Esophagus muscularis mucosa (tissue), 3 donors: ENCODE measurements around the gene PLEKHS1.

Experiments used
- POLR2AphosphoS5 ChIP-seq, 2 donors: sonication (generic); formaldehyde crosslinking; IDR thresholded peaks; one replicate each; pipeline ENCODE4 v1.6.1; 2017; ENCODE audit warnings: antibody characterized with exemption in 2 of 2
- TF ChIP-seq, protein P1 (sequence below), 3 experiments: fragments of 200-600 bp in 2 of 3; fragments of 450-650 bp in 1 of 3; sonication (generic) in 2 of 3; IDR thresholded peaks; one replicate each; pipeline ENCODE4 v1.5.1; 2017 to 2019; ENCODE audit warnings: antibody characterized with exemption in 3 of 3, mild to moderate bottlenecking in 2 of 3, moderate library complexity in 1 of 3

DNA sequence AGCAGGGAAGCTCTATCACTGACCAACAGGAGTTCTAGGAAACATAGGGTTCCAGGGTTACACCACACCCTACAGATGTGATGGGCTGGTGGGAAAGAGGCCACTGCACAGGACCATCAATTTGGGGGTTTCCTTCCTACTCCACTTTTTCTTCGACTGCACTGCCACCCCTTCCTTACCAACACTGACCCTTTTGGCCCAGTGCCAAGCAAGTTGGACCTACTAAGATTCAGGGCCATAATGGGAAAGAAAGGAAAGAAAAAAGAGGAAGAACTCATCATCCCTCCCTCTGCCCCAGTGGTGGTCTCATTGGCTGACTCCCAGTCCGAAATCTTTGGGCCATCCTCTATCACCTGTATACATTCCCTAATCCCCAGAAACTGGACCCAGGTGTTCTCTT is 6.1 kb upstream of the PLEKHS1 start:
- TF ChIP-seq, protein P1, sequence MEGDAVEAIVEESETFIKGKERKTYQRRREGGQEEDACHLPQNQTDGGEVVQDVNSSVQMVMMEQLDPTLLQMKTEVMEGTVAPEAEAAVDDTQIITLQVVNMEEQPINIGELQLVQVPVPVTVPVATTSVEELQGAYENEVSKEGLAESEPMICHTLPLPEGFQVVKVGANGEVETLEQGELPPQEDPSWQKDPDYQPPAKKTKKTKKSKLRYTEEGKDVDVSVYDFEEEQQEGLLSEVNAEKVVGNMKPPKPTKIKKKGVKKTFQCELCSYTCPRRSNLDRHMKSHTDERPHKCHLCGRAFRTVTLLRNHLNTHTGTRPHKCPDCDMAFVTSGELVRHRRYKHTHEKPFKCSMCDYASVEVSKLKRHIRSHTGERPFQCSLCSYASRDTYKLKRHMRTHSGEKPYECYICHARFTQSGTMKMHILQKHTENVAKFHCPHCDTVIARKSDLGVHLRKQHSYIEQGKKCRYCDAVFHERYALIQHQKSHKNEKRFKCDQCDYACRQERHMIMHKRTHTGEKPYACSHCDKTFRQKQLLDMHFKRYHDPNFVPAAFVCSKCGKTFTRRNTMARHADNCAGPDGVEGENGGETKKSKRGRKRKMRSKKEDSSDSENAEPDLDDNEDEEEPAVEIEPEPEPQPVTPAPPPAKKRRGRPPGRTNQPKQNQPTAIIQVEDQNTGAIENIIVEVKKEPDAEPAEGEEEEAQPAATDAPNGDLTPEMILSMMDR (IDR thresholded peaks at IDR 0.05): no peak
- no peak for TF ChIP-seq POLR2AphosphoS5 (IDR thresholded peaks at IDR 0.05)
